Activated T-helper 9 cell treated with anti-CD3 and anti-CD28 coated beads, Interleukin-2, amount 50 U/mL, for 16 hours (primary cell): ENCODE data around the gene SYT12.
"Not testable (repeated sequence)": the region's sequence is repeated elsewhere in the genome, so short reads cannot be mapped to it uniquely, and the experiment has no call there.

Experiments used
- DNase-seq: peaks from one replicate; pipeline ENCODE4 v3.0.0-alpha.2; 2020; ENCODE audit warnings: low read depth

The SYT12 gene, protein sequence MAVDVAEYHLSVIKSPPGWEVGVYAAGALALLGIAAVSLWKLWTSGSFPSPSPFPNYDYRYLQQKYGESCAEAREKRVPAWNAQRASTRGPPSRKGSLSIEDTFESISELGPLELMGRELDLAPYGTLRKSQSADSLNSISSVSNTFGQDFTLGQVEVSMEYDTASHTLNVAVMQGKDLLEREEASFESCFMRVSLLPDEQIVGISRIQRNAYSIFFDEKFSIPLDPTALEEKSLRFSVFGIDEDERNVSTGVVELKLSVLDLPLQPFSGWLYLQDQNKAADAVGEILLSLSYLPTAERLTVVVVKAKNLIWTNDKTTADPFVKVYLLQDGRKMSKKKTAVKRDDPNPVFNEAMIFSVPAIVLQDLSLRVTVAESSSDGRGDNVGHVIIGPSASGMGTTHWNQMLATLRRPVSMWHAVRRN

DNA sequence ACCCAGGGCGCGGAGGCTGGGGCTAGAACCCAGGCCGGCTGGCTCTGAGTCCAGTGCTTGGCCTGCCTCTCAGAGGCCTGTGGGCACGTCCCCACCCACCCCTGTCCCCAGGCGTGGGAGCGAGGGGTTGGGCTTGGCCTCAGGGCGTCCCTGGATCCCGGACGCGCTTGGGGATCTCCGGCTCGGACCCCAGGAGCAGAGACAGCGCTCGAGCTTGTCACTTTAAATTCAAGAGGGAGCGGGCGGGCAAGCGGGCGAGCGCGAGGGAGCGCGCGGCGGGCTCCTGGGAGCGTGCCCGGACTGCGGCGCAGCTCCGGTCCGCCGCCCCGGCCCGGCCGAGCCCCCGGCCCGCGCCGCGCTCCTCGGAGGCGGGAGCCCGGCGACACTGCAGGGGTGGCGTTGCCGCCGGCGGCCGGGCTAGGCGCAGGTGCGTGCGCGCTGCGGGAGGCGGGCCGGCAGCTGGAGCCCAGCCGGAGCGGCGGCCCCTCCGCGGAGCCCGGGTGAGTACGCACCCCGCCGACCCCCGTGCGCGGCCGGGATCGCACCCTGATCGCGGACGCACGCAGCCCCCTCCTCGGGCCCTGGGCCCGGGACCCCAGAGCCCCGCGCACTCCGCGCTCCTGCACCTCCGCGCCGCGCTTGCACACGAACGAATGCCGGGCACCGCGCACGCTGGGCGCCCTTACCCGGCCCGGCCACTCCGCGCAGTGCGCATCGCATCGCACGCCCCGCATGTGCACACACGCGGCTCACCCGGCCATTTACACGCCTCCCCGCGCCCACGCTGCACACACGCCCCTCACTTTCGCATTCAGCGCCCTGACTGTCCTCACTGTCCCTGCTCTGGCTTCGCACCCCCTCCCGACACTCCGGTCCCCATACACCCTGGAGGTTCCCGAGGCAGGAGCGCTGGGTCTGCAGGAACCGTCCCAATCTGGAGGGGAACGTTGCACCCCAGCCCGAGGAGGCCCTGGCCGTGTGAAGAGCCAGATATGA lies at the start of gene SYT12:
TSS of gene SYT12 (plus strand) at position 174 of the 996 bp plus-strand sequence. CDS start 7,011 bp downstream, outside the sequence.
- DNase-seq: no peak

DNA sequence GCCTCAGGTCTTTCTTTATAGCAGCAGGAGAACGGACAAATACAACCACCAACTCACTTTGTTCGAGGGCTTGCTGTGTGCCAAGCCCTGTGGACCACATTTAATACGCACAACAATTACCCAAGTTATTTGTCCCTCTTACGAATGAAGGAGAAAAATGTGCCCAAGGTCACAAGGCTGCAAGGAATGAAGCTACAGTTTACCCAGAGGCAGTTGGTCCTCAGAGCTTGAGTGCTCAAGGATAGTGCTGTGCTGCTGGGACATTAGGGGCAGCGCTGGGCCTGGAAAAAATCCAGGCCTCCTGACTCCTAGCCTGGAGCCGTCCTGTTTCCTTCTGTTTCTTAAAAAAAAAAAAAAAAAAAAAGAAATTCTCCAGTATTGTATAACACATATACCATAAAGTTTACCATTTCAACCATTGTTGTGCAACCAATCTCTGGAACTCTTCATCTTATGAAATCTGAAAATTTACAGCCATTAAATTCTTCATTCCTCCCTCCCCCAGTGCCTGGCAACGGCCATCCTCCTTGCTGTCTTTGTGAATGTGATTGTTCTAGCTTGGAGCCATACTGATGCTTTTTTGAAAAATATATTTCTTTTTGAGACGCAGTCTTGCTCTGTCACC lies 48.9 kb upstream of the SYT12 start:
- DNase-seq: no peak

- DNase-seq: no peak
Observed at GRCh38 chr11:66974724-66975404, 48.1 kb upstream of the SYT12 start, which contains the start of gene C11orf86. C11orf86 (plus strand) TSS chr11:66975304; CDS start chr11:66975363, 59 bp downstream.

- no peak for DNase-seq
Observed at GRCh38 chr11:66975405-66976027, 47.4 kb upstream of the SYT12 start.

DNA sequence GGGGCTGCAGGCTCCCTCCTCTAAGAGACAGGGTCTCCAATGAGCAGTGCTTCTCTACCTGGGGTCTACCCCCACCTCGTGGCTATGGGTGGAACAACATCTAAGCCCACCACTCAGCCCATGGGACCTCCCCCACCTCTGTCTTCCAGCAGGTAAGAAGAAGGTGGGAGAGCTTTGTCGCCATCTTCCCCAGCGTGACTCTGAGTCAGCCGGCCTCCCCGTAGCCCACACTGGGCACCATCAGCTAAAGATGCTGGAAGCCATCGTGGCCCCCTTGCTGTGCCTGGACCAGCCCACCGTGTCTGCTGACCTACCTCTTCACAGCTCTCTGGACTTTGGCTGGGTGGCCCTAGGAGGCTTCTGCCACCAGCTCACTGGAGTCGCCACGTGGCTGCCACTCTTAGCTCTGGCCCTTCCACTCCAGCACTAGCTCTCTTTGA lies 46.9 kb upstream of the SYT12 start:
- DNase-seq: no peak

- DNase-seq: no peak
Observed at GRCh38 chr11:66976925-66977324, 46.0 kb upstream of the SYT12 start.

GRCh38 chr11:66978229-66978628 lies 44.7 kb upstream of the SYT12 start:
- DNase-seq: no peak

DNA sequence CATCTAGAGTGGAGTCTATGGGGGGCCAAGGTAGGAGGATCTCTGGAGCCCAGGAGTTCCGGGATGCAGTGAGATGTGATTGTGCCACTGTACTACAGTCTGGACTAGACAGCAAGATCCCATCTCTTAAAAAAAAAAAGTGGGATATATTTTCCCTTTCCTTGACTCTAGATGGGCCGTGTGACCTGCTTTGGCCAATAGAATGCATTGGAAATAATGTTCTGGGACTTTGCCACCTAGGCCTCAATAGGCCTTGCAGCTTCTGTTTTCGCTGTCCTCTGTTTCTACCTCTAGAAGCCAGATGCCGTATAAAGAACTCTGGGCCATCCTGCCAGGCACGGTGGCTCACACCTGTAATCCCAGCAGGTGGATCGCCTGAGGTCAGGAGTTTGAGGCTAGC lies 44.2 kb upstream of the SYT12 start:
- DNase-seq: no peak

GRCh38 chr11:66979336-66979980 lies 43.5 kb upstream of the SYT12 start:
- DNase-seq: no peak

- DNase-seq: no peak
Observed at GRCh38 chr11:66981976-66982578, 40.9 kb upstream of the SYT12 start.

GRCh38 chr11:66983275-66983924 lies 39.5 kb upstream of the SYT12 start:
- DNase-seq: no peak

- DNase-seq: no peak
Observed at GRCh38 chr11:66985508-66986177, 37.3 kb upstream of the SYT12 start.

- DNase-seq: no peak
Observed at GRCh38 chr11:66986178-66986545, 36.8 kb upstream of the SYT12 start.

DNA sequence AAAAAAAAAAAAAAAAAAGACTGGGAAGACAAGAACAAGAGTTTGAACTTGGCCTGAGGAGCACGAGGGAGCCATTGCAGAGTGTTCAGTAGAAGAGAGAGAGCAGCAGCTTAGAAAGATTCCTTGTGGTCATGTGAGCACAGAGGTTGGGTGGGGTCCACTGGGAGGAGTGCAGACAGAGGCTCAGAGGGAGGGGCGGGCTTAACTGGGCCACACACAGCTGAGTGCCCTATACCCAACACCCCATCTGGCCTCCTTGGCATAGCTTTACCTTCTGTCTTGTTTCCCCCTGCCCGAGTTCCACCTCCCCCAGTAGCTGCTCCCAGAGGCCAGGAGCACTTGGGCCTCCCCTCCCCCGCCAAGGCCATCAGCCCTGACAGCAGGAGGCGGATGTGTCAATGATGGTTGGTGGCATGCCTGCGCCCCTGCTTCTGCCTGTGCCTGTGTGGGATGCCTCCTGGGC lies 35.7 kb upstream of the SYT12 start:
- no peak for DNase-seq

DNA sequence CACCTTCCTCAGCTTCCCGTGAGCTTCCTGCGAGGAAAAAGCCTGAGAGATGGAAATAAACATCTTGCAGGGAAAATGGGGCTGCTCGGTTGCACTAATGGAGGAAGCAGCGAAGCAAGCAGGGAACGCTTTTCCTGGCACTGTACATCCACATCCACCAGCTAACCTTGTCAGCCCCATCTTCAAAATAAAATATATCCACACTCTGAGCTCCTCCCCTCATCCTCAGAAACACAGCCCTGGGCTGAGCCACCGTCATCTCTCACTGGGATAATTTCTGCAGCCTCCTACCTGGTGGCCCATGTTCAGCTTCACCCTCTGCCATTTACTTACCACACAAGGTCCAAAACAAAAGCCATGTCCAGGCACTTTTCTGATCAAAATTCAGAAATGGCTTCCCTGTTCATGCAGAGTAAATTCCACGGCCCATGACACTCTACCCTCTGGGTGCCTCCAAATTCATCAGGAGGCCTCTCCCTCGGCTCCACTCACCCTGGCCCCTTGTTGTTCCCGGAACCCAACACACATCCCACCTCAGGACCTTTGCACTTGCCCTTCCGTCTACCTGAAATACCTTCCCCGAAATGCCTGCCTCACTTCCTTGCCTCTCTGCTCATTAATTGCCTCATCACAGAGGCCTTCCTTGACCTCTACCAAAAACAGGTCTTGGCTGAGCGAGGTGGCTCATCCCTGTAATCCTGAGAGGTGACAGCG lies 34.9 kb upstream of the SYT12 start:
- DNase-seq: no peak

- DNase-seq: not testable (repeated sequence)
Observed at GRCh38 chr11:66988741-66989140, 34.2 kb upstream of the SYT12 start.

DNA sequence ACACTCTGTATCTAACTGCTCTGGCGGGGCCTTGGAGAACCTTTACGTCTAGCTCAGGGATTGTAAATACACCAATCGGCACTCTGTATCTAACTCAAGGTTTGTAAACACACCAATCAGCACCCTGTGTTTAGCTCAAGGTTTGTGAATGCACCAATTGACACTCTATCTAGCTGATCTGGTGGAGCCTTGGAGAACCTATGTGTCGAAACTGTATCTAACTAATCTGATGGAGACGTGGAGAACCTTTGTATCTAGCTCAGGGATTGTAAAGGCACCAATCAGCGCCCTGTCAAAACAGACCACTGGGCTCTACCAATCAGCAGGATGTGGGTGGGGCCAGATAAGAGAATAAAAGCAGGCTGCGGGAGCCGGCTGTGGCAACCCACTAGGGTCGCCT lies 33.6 kb upstream of the SYT12 start:
- DNase-seq: not testable (repeated sequence)

DNA sequence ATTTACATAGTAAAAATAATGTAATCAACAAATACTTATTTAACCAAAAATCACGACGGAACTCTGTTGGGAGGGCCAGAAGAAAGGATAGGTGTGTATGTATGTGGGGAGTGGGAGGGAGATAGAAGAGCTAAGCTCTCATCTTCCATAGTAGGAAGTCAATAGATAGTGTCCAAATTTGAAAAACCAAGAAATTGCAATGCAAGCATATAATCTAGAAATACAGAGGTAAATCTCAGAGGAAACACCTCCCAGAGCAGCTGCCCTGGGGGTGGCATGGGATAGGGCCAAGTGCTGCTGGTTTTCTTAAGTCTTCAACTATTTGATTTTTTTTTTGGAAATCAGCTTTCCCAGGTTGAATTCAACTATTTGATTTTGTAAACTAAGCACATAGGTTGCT lies 30.9 kb upstream of the SYT12 start:
- DNase-seq: no peak
